Activated CD4-positive, alpha-beta T cell treated with anti-CD3 and anti-CD28 coated beads, Interleukin-2, amount 50 U/mL, for 1 hour (primary cell): ENCODE measurements around the gene MLC1.
A peak's percentile ranks its signal among the peaks of the same experiment; 100 is the strongest.

Source experiments
- DNase-seq: peaks from one replicate; pipeline ENCODE4 v3.0.0-alpha.2; 2020

MLC1 gene

DNA sequence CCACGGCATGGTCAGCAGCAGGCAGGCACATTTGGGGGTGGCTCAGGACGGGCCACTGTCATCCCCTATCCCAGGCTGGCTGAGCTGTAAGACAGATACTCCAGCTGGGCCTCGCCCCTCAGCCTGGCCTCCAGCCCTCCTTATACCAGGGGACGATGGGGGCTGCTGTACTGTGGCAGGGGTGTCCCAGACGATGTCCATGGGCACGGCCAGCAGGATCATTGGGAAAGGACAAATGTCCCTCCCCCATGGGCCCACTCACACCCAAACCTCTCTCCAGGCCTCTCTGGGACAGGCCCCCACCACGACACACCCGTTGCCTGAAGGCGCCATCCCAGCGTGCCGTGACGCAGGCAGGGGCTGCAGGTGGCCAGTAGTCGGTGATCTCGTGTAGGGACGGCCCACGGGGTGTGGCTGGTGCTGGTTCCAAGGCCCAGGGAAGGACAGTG is 71.1 kb downstream of the MLC1 start:
- DNase-seq = no peak

DNA sequence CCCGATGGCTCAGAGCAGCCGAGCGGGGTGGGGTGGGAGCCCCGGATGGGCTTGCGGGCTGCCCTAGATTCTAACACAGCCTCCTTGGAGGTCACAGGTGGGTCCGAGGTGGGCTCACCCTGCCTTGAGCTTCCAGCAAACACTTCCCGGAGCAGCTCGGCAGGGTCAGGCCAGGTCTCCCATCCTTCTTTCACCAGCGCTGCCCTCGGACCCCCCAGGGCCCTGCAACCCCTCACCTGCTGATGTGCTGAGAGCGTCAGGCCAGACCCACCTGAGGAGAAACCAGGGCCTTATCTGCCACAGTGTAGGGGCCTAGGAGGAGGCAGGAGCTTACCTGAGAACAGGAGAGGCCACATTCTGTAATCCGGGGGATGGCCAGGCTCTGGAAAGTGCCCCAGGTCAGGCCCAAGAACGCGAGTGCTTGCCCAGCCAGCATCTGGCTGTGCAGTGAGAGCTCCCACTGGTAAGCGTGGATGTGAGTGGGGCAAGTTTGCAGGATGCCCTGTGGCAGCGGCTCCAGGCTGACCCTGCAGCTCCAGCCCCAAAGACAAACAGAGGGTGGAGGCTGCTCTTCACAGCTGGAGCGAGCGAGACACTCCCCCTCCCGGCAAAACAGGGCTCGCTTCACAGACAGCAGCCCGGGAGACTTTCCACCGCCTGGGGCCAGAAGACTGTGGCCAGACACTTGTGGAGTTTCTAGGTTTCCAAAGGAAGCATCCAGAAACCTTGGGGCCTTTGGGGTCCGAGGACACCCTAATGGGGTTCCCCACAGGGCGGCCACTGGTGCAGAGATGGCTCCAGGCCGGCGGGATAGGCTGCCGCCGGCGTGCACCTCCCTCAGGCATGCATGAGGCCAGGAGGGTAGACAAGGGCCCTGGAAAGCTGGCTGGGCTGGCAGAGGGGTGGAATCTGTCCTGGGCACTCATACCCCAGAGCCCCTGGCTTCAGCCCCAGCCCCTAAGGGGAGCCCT is 72.7 kb downstream of the MLC1 start, which contains the start of gene IL17REL:
Gene IL17REL (minus strand): TSS at position 555 of the 971 bp plus-strand sequence. CDS start 119 bp downstream, at position 436.
- no peak for DNase-seq

DNA sequence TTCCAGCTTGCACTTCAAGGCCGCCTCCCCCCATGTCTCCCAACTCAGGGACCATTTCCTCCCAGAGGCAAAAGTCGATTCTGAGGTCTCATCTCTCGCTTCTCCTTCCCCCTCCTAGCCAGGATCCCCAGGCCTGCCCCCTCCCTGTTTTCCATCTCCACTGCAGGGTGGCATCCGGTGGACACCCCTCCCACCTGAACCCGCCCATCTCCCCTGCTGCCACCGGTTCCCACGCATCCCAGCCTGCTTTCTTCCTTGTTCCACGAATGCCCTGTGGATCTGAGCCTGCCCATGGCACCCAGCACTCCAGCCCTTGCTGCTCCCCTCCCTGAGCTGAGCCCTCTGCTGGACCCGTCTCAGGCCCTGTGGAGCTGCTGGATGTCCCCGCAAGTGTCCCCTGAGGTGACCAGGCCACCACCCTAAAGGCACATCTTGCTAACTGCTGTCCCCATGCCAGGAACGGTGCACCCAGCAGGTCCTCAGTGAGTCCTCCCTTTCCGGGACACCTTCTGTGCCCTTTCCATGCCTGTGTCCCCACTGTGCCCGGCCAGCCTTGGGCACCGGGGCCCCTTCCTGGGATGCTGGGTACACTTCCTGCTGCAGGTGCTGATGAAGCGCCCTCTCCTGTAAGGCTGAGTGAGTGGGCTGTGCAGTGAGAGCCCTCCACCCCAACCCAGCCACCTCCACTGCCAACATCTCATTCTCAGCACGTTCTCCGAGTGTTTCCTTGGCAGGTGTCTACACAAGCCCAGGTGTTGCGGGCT is 73.6 kb downstream of the MLC1 start:
- no peak for DNase-seq

DNA sequence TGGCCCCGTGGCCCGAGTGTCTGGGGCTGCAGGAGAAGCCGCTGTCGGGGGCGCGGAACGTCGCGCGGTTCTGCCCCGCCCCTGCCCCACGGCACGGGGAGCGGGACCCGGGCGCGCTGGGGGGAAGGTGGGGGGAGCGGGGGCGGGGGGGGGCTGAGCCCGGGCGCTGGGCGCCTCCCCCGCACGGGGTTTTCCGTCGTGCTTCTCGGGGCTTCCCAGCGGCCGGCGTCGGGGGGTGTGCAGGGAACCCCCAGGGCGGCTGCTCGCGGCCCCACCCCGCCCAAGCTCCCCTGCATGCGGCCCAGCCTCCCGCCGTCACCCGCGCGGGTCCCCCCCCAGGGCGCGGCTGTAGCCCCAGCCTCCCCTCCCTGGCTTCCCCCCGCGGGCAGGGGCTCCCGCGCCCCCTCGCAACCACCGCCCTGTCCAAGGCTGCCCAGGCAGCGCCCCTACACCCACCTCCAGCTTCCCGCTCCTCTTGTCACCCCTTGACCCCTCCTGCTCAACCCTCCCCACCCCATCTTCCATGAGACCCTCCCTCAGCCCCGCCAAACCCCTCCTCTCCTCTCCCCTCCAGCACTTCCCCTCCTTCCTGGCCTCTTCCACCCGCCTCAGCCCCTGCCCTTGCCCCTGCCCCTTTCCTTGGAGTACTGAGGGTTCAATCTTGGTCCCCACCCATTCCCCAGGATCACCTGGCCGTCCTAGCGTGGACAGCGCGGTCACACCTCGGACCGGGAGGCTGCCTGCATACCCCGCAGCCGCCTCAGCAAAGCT is 74.4 kb downstream of the MLC1 start:
- peak; percentile 58 for DNase-seq

DNA sequence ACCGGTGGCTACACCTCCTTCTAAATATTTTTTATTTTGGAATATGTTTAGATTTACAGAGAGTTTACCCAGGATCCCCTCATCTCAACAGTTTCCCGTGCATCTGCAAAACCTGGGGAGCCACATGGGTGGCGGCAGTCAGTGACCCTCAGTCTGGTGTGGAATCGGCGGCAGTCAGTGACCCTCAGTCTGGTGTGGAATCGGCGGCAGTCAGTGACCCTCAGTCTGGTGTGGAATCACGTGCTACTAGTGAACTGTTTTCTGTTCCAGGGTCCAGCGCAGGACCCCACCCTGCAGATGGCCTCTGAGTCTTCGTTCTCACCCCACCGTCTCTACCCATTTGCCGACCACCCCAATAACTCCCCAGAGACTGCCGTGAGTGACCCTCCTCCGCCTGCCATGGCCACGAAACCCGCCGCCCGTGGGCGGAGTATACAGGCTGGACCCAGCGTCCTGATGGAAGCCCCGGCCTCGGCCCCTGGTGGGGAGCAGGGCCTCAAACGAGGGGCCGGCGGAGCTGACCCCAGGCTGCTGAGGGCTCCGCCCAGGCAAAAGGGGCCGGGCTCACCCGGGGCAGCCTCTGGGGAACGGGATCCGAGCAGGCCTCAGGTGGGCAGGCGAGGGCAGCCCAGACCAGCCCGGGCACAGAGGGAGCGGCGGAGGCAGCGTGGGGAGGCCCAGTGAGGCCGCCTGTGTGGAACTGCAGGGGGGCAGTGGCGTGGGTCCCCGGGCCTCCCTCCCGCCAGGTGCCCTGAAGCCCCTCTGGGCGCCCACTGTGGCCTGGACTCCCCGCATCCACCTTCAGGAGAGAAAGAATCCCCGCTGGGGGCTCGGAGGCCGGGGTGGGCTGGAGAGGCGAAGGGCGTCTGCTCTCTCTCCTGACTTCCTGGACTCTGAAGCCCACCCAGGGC is 75.2 kb downstream of the MLC1 start:
- no peak for DNase-seq
